ENCODE data around the gene TNIP2. TPM values are rescaled to one million over a fixed set of nuclear protein-coding genes. Genes with fewer than 3 reads are reported as not detected.

The TNIP2 gene
- total RNA-seq, 1 experiment from 2014 or later: 60.8 TPM

DNA sequence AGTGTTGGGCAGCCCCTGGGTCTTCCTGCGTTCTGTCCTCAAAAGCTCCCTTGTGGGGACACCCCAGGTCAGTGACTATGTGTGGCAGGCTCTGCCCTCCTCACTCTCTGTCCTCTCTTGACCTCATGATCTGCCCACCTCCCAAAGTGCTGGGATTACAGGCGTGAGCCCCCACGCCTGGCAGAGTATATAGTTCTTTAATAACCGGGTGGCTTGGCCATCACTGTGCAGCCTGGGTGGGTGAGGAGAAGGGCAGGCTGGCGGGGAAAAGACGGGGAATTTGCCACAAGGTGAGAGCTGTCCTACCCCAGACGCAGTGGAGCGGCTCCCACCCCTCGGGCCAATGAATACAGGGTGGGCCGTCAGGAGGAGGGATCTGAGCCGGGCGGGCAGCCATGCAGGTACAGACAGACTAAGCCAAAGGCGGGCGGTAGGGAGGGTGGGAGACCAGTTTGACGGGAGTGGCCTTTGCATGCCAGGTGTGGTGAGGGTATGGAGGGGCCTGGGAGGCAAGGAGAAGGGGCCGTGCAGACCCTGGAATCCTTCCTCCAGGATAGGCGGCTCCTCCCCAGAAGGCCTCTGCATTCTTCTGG is 39.3 kb upstream of the TNIP2 start:
- in situ Hi-C loops (cut with HindIII; ENCODE audit: low pct_unique_long_range_greater_than_20kb, low sequenced_read_pairs): no loop called here

DNA sequence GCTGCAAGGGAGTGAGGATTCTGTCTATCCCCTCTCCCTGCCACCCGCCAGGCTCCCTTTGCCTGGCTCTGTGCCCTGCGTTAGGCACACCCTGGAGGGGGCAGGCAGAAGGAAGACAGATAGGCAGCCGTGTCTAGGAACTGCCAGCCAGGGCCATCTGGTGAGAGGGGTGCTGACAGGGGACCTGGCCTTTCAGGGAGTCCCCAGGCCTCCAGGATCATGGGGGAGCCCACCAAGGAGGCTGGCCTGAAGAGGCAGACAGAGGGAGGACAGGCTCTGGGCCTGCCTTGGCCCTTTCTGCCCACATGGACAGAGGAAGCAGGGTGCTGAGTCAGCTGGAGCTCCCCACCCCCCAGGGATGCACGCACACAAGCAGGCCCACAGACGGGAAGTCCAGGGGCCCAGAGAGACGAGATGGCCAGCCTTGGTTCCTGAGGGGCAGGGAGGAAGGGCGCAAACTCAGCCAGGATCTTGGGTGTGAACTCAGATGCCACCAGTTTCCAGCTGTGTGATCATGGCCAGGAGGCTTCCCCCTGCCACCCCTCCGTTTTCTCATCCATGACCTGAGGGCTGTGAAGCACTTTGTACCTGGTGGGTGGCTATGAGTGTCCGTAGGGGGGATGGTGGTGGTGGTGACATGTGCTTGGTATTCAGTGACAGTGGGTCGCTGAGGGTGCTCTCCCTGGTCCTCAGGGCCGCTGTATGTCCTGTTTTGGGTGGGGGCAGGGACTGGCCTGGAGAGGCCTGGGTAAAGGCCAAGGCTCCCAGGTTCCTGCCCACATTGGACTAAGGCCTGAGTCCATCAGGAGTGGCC is 38.6 kb upstream of the TNIP2 start:
- peak; percentile 76 for DNase-seq (ENCODE audit: low read depth)
- in situ Hi-C loops (cut with HindIII; ENCODE audit: low pct_unique_long_range_greater_than_20kb, low sequenced_read_pairs): no loop called here

More for the DNA sequence above, 39.3 kb upstream of the TNIP2 start:
- peak; percentile 63 for DNase-seq (ENCODE audit: low read depth)

DNA sequence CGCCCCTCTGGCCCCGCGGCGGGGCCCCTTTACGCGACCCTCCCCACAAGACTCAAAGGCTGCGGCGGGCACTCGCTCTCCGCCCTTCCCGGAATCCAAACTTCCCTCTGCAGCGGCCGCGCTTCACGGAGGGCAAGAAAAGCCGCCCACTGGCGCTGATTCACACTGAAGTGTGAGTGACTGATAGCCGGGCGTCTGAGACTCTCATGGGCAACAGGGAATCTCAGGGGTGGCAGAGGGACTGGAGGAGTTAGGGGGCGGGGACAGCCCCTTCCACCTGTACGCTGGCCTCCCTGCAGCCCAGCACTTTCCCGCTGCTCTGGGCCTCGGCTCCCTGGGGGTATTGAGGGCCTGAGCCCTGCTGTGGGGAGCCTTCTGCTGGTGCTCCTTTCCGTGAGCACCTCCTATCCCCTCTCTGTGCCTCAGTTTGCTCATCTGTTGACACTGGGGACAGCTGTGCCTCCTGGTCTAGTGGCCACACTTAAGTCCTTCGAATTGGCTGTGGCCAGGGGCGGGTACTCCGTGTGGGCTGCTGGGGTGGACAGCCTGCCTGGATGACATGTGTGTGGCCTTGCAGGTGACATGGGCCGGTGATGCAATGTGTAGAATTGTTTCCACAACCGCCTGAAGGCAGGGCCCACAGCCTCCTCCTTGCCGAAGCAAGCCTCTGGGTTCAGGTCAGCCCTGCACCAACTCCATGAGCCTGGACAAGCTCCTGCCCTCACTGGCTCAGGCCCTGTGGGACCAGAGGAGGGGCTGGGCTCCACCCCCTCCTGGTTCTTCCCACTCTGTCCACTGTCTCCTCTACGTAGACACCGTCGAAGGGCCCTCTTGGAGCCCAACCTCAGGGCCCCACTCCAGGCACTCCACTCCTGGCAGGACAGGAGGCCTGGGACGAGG is 37.7 kb upstream of the TNIP2 start:
- in situ Hi-C loops (cut with HindIII; ENCODE audit: low pct_unique_long_range_greater_than_20kb, low sequenced_read_pairs): no loop called here
- peak; percentile 77 for DNase-seq (ENCODE audit: low read depth)

- in situ Hi-C loops (cut with HindIII; ENCODE audit: low pct_unique_long_range_greater_than_20kb, low sequenced_read_pairs): no loop called here
- DNase-seq (ENCODE audit: low read depth): peak; percentile 37
Observed at GRCh38 chr4:2792711-2793585, 36.8 kb upstream of the TNIP2 start, which contains the start of gene SH3BP2. TSS of gene SH3BP2 (plus strand) at chr4:2793085. CDS start at chr4:2820618, 27,533 bp downstream.

GRCh38 chr4:2792396-2792710 is 36.2 kb upstream of the TNIP2 start:
- in situ Hi-C loops (cut with HindIII; ENCODE audit: low pct_unique_long_range_greater_than_20kb, low sequenced_read_pairs): no loop called here
- no peak for DNase-seq (ENCODE audit: low read depth)

GRCh38 chr4:2791518-2792395 is 35.6 kb upstream of the TNIP2 start:
- in situ Hi-C loops (cut with HindIII; ENCODE audit: low pct_unique_long_range_greater_than_20kb, low sequenced_read_pairs): no loop called here
- DNase-seq (ENCODE audit: low read depth): no peak

DNA sequence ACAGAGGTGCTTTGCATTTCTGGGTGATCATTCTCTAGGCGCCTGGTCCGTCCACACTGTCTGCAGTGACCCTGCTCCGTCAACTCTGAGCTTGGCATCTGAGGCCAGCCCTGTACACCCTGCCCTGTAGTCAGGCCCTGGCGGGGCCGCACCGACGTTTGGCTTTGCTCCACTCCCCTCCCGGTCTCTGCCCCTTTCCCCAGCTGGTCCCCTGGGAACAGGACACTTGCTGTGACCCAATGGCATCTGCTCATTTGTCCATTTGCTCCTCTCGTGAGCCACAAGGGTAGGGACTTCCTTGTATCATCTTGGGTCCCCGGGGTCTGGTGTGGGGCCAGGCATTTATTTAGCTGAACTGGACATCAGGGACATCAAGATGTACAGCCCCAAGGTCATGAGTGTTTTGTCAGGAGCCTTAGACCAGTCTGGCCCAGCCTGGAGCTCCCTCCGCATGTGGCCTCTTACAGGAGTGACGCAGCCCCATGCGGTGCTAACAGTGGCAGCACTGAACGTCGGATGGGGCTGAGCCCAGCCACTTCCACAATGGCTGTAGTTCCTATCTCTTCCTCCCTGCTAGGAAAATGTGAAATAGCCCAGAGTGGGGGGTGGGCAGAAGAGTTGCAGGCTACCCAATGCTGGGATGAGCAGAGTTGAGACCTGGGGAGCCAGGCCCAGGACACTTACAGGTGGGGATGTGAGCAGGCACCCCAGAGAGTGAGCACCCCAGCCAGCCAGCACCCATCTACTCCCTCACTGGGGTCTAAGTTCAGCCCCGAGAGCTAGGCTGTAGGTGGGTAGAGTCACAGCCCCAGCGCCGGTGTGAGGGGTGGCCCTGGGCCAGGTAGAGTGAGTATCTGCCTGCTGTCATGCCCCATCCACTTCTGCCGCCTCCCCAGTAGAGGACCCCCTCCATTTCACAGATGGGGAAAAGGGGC is 34.7 kb upstream of the TNIP2 start:
- in situ Hi-C loops (cut with HindIII; ENCODE audit: low pct_unique_long_range_greater_than_20kb, low sequenced_read_pairs): no loop called here
- no peak for DNase-seq (ENCODE audit: low read depth)

GRCh38 chr4:2789793-2790582 is 33.9 kb upstream of the TNIP2 start:
- DNase-seq (ENCODE audit: low read depth): no peak
- in situ Hi-C loops (cut with HindIII; ENCODE audit: low pct_unique_long_range_greater_than_20kb, low sequenced_read_pairs): no loop called here

- DNase-seq (ENCODE audit: low read depth): no peak
- in situ Hi-C loops (cut with HindIII; ENCODE audit: low pct_unique_long_range_greater_than_20kb, low sequenced_read_pairs): no loop called here
Observed at GRCh38 chr4:2789351-2789750, 33.2 kb upstream of the TNIP2 start.

GRCh38 chr4:2788532-2789103 is 32.5 kb upstream of the TNIP2 start:
- in situ Hi-C loops (cut with HindIII; ENCODE audit: low pct_unique_long_range_greater_than_20kb, low sequenced_read_pairs): no loop called here

GRCh38 chr4:2788101-2788500 is 32.0 kb upstream of the TNIP2 start:
- DNase-seq (ENCODE audit: low read depth): no peak
- in situ Hi-C loops (cut with HindIII; ENCODE audit: low pct_unique_long_range_greater_than_20kb, low sequenced_read_pairs): no loop called here

More at GRCh38 chr4:2788532-2789103, 32.5 kb upstream of the TNIP2 start:
- no peak for DNase-seq (ENCODE audit: low read depth)

- in situ Hi-C loops (cut with HindIII; ENCODE audit: low pct_unique_long_range_greater_than_20kb, low sequenced_read_pairs): no loop called here
Observed at GRCh38 chr4:2787230-2788100, 31.3 kb upstream of the TNIP2 start.

GRCh38 chr4:2786794-2787229 is 30.7 kb upstream of the TNIP2 start:
- DNase-seq (ENCODE audit: low read depth): no peak
- in situ Hi-C loops (cut with HindIII; ENCODE audit: low pct_unique_long_range_greater_than_20kb, low sequenced_read_pairs): no loop called here

More at GRCh38 chr4:2787230-2788100, 31.3 kb upstream of the TNIP2 start:
- DNase-seq (ENCODE audit: low read depth): no peak

GRCh38 chr4:2786152-2786671 is 30.1 kb upstream of the TNIP2 start:
- in situ Hi-C loops (cut with HindIII; ENCODE audit: low pct_unique_long_range_greater_than_20kb, low sequenced_read_pairs): no loop called here
- no peak for DNase-seq (ENCODE audit: low read depth)
